C4-2B (cell line): Measurements from ENCODE around the gene SH3RF3.

Source experiments
- CTCF ChIP-seq: fragments of 450-650 bp; conservative IDR thresholded peaks from 2 replicates; pipeline ENCODE4 v1.5.1; 2017; ENCODE audit warnings: mild to moderate bottlenecking
- ZFX ChIP-seq: fragments of 450-650 bp; IDR thresholded peaks from 2 replicates; pipeline ENCODE4 v1.6.1; 2017

DNA sequence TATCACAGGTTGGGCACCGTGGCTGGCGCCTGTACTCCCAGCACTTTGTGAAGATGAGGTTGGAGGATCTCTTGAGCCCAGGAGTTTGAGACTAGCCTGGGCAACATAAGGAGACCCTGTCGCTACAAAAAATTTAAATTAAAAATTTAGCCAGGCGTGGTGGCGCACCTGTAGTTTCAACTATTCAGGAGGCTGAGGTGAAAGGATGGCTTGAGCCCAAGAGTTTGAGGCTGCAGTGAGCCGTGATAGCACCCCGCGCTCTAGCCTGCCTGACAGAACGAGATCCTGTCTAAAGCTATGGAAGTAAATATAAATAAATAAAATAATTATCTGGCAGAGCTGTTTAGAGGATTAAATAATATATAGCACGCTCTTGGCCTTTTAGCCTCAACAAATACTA lies 1.4 kb upstream of the SH3RF3 start:
- TF ChIP-seq CTCF (no peak), ZFX (no peak)
